ENCODE data around the gene HIP1R.
"Not testable (repeated sequence)": the region's sequence is repeated elsewhere in the genome, so short reads cannot be mapped to it uniquely, and the experiment has no call there.

The HIP1R gene

GRCh38 chr12:122834921-122835749, at the start of gene HIP1R:
TSS of gene HIP1R (plus strand) at chr12:122835457. CDS start at chr12:122835551, 94 bp downstream.
- peak; percentile 52 for DNase-seq (ENCODE audit: low spot score)

GRCh38 chr12:122785503-122785902, 49.8 kb upstream of the HIP1R start:
- no peak for DNase-seq (ENCODE audit: low spot score)

- DNase-seq (ENCODE audit: low spot score) = no peak
Measured at GRCh38 chr12:122788387-122788786, 46.9 kb upstream of the HIP1R start.

- DNase-seq (ENCODE audit: low spot score) = no peak
Measured at GRCh38 chr12:122789637-122790036, 45.6 kb upstream of the HIP1R start.

- peak; percentile 66 for DNase-seq (ENCODE audit: low spot score)
Measured at GRCh38 chr12:122790393-122791075, 44.7 kb upstream of the HIP1R start.

- peak; percentile 75 for DNase-seq (ENCODE audit: low spot score)
Measured at GRCh38 chr12:122793685-122794106, 41.6 kb upstream of the HIP1R start.

- no peak for DNase-seq (ENCODE audit: low spot score)
Measured at GRCh38 chr12:122795807-122796206, 39.5 kb upstream of the HIP1R start.

- no peak for DNase-seq (ENCODE audit: low spot score)
Measured at GRCh38 chr12:122799641-122800243, 35.5 kb upstream of the HIP1R start.

GRCh38 chr12:122803937-122804336, 31.3 kb upstream of the HIP1R start:
- no peak for DNase-seq (ENCODE audit: low spot score)

GRCh38 chr12:122804957-122805356, 30.3 kb upstream of the HIP1R start:
- DNase-seq (ENCODE audit: low spot score) = not testable (repeated sequence)

GRCh38 chr12:122807651-122808050, 27.6 kb upstream of the HIP1R start:
- no peak for DNase-seq (ENCODE audit: low spot score)

- DNase-seq (ENCODE audit: low spot score) = no peak
Measured at GRCh38 chr12:122811777-122812176, 23.5 kb upstream of the HIP1R start.

GRCh38 chr12:122813310-122813713, 21.9 kb upstream of the HIP1R start:
- DNase-seq (ENCODE audit: low spot score) = no peak

- DNase-seq (ENCODE audit: low spot score) = no peak
Measured at GRCh38 chr12:122819209-122819785, 16.0 kb upstream of the HIP1R start.

GRCh38 chr12:122820138-122820537, 15.1 kb upstream of the HIP1R start:
- no peak for DNase-seq (ENCODE audit: low spot score)

GRCh38 chr12:122820838-122821271, 14.4 kb upstream of the HIP1R start:
- no peak for DNase-seq (ENCODE audit: low spot score)

- DNase-seq (ENCODE audit: low spot score) = no peak
Measured at GRCh38 chr12:122823429-122823828, 11.8 kb upstream of the HIP1R start.

- no peak for DNase-seq (ENCODE audit: low spot score)
Measured at GRCh38 chr12:122825773-122826724, 9.2 kb upstream of the HIP1R start.

GRCh38 chr12:122827258-122827657, 8.0 kb upstream of the HIP1R start:
- DNase-seq (ENCODE audit: low spot score) = no peak

- peak; percentile 70 for DNase-seq (ENCODE audit: low spot score)
Measured at GRCh38 chr12:122830517-122831214, 4.6 kb upstream of the HIP1R start.

All from AG08395 (cell line).